ENCODE data around the gene KCMF1.

DNA sequence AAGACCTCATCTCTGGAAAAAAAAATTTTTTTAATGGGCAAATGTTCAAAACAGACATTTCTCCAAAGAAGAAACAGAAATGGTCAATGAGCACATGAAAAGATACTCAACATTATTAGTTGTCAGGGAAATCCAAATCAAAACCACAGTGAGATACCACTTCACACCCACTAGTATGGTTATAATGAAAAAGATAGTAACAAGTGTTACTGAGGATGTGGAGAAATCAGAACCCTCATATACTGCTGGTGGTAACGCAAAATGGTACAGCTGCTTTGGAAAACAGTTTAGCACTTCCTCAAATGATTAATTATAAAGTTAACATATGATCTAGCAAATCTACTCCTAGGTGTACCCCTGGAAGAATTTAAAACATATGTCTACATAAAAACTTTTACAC, 133.3 kb downstream of the KCMF1 start:
- TF ChIP-seq JUND (IDR thresholded peaks at IDR 0.05), result no peak
- TF ChIP-seq, protein P1, sequence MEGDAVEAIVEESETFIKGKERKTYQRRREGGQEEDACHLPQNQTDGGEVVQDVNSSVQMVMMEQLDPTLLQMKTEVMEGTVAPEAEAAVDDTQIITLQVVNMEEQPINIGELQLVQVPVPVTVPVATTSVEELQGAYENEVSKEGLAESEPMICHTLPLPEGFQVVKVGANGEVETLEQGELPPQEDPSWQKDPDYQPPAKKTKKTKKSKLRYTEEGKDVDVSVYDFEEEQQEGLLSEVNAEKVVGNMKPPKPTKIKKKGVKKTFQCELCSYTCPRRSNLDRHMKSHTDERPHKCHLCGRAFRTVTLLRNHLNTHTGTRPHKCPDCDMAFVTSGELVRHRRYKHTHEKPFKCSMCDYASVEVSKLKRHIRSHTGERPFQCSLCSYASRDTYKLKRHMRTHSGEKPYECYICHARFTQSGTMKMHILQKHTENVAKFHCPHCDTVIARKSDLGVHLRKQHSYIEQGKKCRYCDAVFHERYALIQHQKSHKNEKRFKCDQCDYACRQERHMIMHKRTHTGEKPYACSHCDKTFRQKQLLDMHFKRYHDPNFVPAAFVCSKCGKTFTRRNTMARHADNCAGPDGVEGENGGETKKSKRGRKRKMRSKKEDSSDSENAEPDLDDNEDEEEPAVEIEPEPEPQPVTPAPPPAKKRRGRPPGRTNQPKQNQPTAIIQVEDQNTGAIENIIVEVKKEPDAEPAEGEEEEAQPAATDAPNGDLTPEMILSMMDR (IDR thresholded peaks at IDR 0.05), result no peak
- TF ChIP-seq SIN3A (IDR thresholded peaks at IDR 0.05; ENCODE audit: borderline replicate concordance, low read depth, low read length), result no peak
- TF ChIP-seq, protein P2, sequence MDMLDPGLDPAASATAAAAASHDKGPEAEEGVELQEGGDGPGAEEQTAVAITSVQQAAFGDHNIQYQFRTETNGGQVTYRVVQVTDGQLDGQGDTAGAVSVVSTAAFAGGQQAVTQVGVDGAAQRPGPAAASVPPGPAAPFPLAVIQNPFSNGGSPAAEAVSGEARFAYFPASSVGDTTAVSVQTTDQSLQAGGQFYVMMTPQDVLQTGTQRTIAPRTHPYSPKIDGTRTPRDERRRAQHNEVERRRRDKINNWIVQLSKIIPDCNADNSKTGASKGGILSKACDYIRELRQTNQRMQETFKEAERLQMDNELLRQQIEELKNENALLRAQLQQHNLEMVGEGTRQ (IDR thresholded peaks at IDR 0.05; ENCODE audit: borderline replicate concordance, low read depth, low read length), result no peak
- TF ChIP-seq TAF1 (IDR thresholded peaks at IDR 0.05; ENCODE audit: borderline replicate concordance, low read depth, low read length), result no peak
- no peak for TF ChIP-seq POLR2AphosphoS5 (IDR thresholded peaks at IDR 0.05; ENCODE audit: low read depth, low read length)
- TF ChIP-seq FOSL2 (IDR thresholded peaks at IDR 0.05; ENCODE audit: borderline replicate concordance, low read depth), result no peak
- TF ChIP-seq, protein P3, sequence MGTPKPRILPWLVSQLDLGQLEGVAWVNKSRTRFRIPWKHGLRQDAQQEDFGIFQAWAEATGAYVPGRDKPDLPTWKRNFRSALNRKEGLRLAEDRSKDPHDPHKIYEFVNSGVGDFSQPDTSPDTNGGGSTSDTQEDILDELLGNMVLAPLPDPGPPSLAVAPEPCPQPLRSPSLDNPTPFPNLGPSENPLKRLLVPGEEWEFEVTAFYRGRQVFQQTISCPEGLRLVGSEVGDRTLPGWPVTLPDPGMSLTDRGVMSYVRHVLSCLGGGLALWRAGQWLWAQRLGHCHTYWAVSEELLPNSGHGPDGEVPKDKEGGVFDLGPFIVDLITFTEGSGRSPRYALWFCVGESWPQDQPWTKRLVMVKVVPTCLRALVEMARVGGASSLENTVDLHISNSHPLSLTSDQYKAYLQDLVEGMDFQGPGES (IDR thresholded peaks at IDR 0.05; ENCODE audit: low read depth, low read length), result no peak
- TF ChIP-seq, protein P4, sequence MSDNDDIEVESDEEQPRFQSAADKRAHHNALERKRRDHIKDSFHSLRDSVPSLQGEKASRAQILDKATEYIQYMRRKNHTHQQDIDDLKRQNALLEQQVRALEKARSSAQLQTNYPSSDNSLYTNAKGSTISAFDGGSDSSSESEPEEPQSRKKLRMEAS (IDR thresholded peaks at IDR 0.05; ENCODE audit: low read depth), result no peak
